Stimulated activated CD4-positive, alpha-beta T cell treated with anti-CD3 and anti-CD28 coated beads, Interleukin-1b, Interleukin-23, amount 100 ng/mL, for 4 hours (primary cell): ENCODE measurements around the gene CLEC16A.

ENCODE experiments used
- DNase-seq, 2 donors: peaks; one replicate each; pipeline ENCODE4 v3.0.0-alpha.2; 2020; ENCODE audit warnings: low read depth in 2 of 2

CLEC16A gene

GRCh38 chr16:11224096-11224893, 279.9 kb downstream of the CLEC16A start:
- peak in 1 of 2 donors; percentile 40 for DNase-seq

GRCh38 chr16:11224894-11225676, 280.7 kb downstream of the CLEC16A start:
- peak; percentile 71 to 83 for DNase-seq

GRCh38 chr16:11225677-11226549, 281.5 kb downstream of the CLEC16A start:
- no peak for DNase-seq

- DNase-seq: no peak
Measured at GRCh38 chr16:11229432-11229831, 285.1 kb downstream of the CLEC16A start.

GRCh38 chr16:11229906-11230305, 285.5 kb downstream of the CLEC16A start:
- DNase-seq: no peak

- no peak for DNase-seq
Measured at GRCh38 chr16:11231367-11231970, 287.1 kb downstream of the CLEC16A start.
